Osteoblast (primary cell): ENCODE measurements around the gene PROK2. TPM values are rescaled to one million over a fixed set of nuclear protein-coding genes. Genes with fewer than 3 reads are reported as not detected.

ENCODE experiments used
- DNase-seq: peaks from one replicate; pipeline ENCODE4 v3.0.0; 2011; ENCODE audit warnings: low spot score, mixed read lengths; ENCODE audit not compliant: insufficient read length; ENCODE audit errors: missing footprints
- H2AFZ ChIP-seq: 2 replicates; pipeline ENCODE4 v1.6.0; 2011; ENCODE audit warnings: mild to moderate bottlenecking, low read length
- H3K27ac ChIP-seq: 2 replicates; pipeline ENCODE4 v1.5.1; 2011; ENCODE audit warnings: mild to moderate bottlenecking, low read depth, low read length, moderate library complexity
- H3K27me3 ChIP-seq: 2 replicates; pipeline ENCODE4 v1.6.0; 2012; ENCODE audit warnings: mild to moderate bottlenecking, control low read depth, inconsistent platforms, low read length, moderate library complexity; ENCODE audit not compliant: insufficient read depth
- H3K36me3 ChIP-seq: 2 replicates; pipeline ENCODE4 v1.5.1; 2011; ENCODE audit warnings: mild to moderate bottlenecking, low read length, control low read depth, moderate library complexity; ENCODE audit not compliant: insufficient read depth
- H3K4me1 ChIP-seq: 2 replicates; pipeline ENCODE4 v1.5.1; 2011; ENCODE audit warnings: mild to moderate bottlenecking, low read length, control low read depth, moderate library complexity; ENCODE audit not compliant: insufficient read depth
- H3K4me2 ChIP-seq: 2 replicates; pipeline ENCODE4 v1.6.0; 2011; ENCODE audit warnings: mild to moderate bottlenecking, low read length; ENCODE audit not compliant: insufficient read depth
- H3K4me3 ChIP-seq: fragments of 200-600 bp; sonication (generic); 3 replicates; pipeline ENCODE4 v1.5.1; 2012; ENCODE audit warnings: mild to moderate bottlenecking, low read length, inconsistent platforms; ENCODE audit not compliant: insufficient read depth
- H3K79me2 ChIP-seq: 2 replicates; pipeline ENCODE4 v1.6.0; 2012; ENCODE audit warnings: mild to moderate bottlenecking, low read length, control low read depth, inconsistent platforms; ENCODE audit not compliant: insufficient read depth
- H3K9me3 ChIP-seq: 2 replicates; pipeline ENCODE4 v1.5.1; 2011; ENCODE audit warnings: low read depth, low read length, control low read depth
- H4K20me1 ChIP-seq: 2 replicates; pipeline ENCODE4 v1.6.0; 2012; ENCODE audit warnings: mild to moderate bottlenecking, low read length, control low read depth; ENCODE audit not compliant: insufficient read depth
- CTCF ChIP-seq: IDR thresholded peaks from 2 replicates; pipeline ENCODE4 v1.5.1; 2011; ENCODE audit warnings: mild to moderate bottlenecking, low read depth, low read length, moderate library complexity; ENCODE audit errors: extremely low read depth
- total RNA-seq: library from RNA; depleted of rRNA; stranded (reverse); fragments of >200 nt; gene quantifications from 2 replicates; pipeline ENCODE4 v1.2.3, GENCODE V29; 2012

Gene PROK2
- total RNA-seq, 1 donor = not detected

GRCh38 chr3:71791634-71792033, 6.7 kb upstream of the PROK2 start:
- no peaks in the 10 kb centered on the region for H4K20me1 ChIP-seq
- H3K9me3 ChIP-seq = no peaks in the 10 kb centered on the region
- no peak overlapping the region for H3K4me2 ChIP-seq
- no peaks in the 10 kb centered on the region for H3K36me3 ChIP-seq
- H3K79me2 ChIP-seq = no peaks in the 10 kb centered on the region
- DNase-seq = no peak
- H3K27me3 ChIP-seq = peaks cover 26% of the 10 kb centered on the region
- H2AFZ ChIP-seq = no peak overlapping the region
- no peak overlapping the region for H3K4me3 ChIP-seq
- no peaks in the 10 kb centered on the region for H3K4me1 ChIP-seq
- H3K27ac ChIP-seq = no peak overlapping the region
- TF ChIP-seq CTCF = no peak

- H4K20me1 ChIP-seq = no peaks in the 10 kb centered on the region
- H3K4me3 ChIP-seq = no peak overlapping the region
- H3K27ac ChIP-seq = no peak overlapping the region
- no peaks in the 10 kb centered on the region for H3K9me3 ChIP-seq
- no peak for TF ChIP-seq CTCF
- H2AFZ ChIP-seq = no peak overlapping the region
- no peak overlapping the region for H3K4me2 ChIP-seq
- no peaks in the 10 kb centered on the region for H3K36me3 ChIP-seq
- H3K27me3 ChIP-seq = peaks cover 41% of the 10 kb centered on the region
- H3K79me2 ChIP-seq = no peaks in the 10 kb centered on the region
- H3K4me1 ChIP-seq = no peaks in the 10 kb centered on the region
- DNase-seq = no peak
Observed at GRCh38 chr3:71789922-71790321, 5.0 kb upstream of the PROK2 start.

GRCh38 chr3:71787851-71788405, 3.0 kb upstream of the PROK2 start:
- peaks cover 56% of the 10 kb centered on the region for H3K27me3 ChIP-seq
- no peak overlapping the region for H3K27ac ChIP-seq
- no peak for TF ChIP-seq CTCF
- H4K20me1 ChIP-seq = no peaks in the 10 kb centered on the region
- H3K36me3 ChIP-seq = no peaks in the 10 kb centered on the region
- H2AFZ ChIP-seq = no peak overlapping the region
- no peak overlapping the region for H3K4me2 ChIP-seq
- H3K4me1 ChIP-seq = no peaks in the 10 kb centered on the region
- H3K79me2 ChIP-seq = no peaks in the 10 kb centered on the region
- H3K9me3 ChIP-seq = no peaks in the 10 kb centered on the region
- no peak for DNase-seq
- H3K4me3 ChIP-seq = no peak overlapping the region

- no peak for TF ChIP-seq CTCF
- H3K4me2 ChIP-seq = no peak overlapping the region
- no peak overlapping the region for H3K4me3 ChIP-seq
- H3K27me3 ChIP-seq = peaks cover 69% of the 10 kb centered on the region
- H3K4me1 ChIP-seq = no peaks in the 10 kb centered on the region
- DNase-seq = no peak
- H3K27ac ChIP-seq = no peak overlapping the region
- H3K79me2 ChIP-seq = no peaks in the 10 kb centered on the region
- H3K36me3 ChIP-seq = no peaks in the 10 kb centered on the region
- H3K9me3 ChIP-seq = no peaks in the 10 kb centered on the region
- no peak overlapping the region for H2AFZ ChIP-seq
- H4K20me1 ChIP-seq = no peaks in the 10 kb centered on the region
Observed at GRCh38 chr3:71786551-71786950, 1.6 kb upstream of the PROK2 start.
